NOMO-1 treated with DMSO at 0.1 percent for 48 hours (cell line): ENCODE measurements around the gene FKBP2.

Experiments
- DNase-seq: peaks from one replicate; lab custom pipeline; 2025; ENCODE audit not compliant: unreplicated experiment; lab: John Stamatoyannopoulos, UW

Gene FKBP2

DNA sequence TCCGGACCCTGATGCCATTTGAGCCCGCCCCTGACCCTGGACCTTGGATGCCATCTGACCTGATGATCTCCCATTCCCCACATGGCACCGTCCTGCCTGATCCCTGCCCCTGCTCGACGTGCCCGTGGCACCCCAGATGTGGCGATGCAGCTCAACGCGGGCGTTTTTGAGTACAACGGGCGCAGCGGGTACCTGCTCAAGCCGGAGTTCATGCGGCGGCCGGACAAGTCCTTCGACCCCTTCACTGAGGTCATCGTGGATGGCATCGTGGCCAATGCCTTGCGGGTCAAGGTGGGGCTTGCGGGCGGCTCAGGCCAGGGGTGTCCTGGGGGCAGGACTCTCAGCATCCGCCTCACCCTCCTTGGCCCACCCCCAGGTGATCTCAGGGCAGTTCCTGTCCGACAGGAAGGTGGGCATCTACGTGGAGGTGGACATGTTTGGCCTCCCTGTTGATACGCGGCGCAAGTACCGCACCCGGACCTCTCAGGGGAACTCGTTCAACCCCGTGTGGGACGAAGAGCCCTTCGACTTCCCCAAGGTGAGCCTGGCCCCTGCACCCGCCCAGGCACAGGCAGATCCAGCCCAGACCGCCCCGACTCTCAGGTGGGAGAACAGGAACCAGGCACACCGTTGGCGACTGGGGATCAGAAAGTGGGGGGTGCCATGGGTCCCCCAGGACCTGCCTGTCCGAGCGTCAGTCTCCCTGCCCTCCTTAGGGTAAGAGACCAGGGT lies 21.5 kb downstream of the FKBP2 start:
- no peak for DNase-seq

DNA sequence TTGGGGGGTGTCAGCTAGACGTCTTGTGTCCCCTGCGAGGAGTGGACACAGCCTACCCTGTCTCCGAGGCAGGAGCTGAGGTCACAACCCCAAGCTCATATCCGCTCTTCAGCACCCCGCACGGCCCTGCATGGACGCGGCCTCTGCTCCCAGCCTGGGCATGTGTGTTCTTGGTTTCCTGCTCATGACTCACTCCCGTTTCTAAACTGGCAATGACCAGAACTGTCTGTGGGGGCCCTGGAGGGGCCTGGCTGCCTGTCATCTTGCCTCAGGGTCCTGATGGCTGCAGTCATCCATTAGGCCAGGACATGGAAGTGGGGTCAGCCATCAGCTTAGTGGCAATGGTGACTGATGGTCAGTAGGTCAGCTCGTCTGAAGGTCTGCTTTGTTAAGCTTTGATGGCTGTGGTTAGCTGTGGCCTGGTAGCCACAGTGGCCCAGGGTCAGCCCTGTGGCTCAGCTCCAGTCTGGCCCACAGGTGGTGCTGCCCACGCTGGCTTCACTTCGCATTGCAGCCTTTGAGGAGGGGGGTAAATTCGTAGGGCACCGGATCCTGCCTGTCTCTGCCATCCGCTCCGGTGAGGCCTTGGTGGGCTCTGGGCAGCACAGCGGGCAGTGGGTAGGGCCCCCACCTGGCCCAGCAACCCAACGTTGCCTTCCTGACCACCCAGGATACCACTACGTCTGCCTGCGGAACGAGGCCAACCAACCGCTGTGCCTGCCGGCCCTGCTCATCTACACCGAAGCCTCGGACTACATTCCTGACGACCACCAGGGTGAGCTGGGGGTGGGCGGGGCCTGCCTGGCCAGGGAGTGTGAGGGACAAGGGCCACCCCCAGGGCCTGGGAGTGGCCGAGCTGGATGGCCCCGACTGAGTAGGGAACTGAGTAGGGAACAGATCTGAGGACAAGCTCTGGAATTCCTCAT lies 22.4 kb downstream of the FKBP2 start:
- DNase-seq: no peak

DNA sequence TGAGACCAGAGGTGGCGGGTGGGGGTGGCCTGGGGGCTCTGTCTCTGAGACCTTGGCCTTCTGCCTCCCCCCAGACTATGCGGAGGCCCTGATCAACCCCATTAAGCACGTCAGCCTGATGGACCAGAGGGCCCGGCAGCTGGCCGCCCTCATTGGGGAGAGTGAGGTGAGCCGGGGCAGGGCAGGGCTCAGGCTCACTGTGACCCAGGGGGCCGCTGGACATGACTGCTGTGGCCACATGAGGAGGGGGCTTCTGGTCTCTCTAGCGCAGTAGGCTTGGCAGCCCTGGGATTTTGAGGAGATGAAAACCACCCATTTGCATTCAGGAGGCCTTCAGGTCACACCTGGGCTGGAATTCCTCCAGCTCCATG lies 23.0 kb downstream of the FKBP2 start:
- DNase-seq: no peak

DNA sequence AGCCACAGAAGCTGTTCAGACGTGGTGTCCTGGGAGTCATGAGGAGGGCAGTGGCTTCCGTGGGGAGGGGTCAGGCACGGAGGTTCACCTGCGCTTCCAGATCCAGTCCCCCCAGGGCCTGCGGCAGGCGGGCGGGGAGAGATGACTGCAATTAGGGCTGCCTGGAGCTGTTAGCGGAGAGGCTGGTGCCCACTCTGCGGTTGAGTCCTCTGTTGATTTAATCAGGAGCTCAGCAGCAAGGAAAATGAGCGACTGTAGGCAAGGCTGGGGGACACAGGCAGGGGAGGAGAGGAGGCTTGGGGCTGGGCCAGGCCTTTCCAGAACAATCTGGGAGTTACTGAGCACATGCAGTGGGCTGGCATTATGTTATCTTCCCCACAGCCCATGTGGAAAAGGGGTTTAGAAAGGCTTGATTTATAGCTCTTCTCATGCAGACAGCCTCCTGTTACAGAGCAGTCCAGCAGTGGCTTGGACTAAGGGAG lies 23.5 kb downstream of the FKBP2 start:
- no peak for DNase-seq

DNA sequence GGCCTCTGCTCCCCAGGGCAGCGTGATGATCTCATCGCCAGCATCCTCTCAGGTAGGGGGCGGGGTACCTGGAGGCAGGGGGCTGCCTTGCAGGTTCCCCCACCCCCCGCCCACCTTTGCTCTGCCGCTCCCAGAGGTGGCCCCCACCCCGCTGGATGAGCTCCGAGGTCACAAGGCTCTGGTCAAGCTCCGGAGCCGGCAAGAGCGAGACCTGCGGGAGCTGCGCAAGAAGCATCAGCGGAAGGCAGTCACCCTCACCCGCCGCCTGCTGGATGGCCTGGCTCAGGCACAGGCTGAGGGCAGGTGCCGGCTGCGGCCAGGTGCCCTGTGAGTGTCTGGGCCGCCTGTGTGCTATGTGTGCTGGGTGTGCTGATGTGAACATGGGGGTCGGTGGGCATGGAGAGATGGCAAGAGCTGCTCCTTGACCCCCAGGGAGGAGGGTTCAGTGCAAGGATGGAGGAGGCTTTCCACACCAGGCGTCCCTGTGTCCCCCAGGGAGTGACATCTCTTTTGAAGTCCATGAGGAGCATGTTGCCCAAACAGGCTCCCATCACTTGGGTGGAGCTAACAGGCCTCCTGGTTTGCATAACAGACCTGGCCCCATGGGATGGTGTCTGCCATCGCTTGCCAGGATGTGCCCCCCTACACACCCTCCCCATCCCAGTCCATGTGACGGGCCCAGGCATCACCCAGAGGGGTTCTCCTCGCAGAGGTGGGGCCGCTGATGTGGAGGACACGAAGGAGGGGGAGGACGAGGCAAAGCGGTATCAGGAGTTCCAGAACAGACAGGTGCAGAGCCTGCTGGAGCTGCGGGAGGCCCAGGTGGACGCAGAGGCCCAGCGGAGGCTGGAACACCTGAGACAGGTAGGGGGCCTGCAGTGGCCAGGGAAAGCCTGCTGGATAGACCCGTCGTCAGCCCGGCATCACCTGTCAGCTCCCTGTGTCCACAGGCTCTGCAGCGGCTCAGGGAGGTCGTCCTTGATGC lies 24.6 kb downstream of the FKBP2 start:
- no peak for DNase-seq

DNA sequence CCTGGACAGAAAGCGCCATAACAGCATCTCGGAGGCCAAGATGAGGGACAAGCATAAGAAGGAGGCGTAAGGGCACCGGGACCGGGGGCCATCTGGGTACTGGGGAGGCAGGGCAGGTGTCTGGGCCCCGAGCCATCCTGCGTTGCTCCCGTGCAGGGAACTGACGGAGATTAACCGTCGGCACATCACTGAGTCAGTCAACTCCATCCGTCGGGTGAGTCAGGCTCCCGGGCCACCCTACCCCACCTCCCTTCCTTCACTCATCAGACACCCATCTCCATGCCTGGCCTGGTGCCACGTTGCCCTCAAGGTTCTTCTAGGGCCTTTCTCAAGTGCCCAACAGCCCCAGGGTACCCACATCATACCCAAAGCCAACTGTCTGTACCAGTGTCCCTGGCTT lies 25.4 kb downstream of the FKBP2 start:
- DNase-seq: no peak

DNA sequence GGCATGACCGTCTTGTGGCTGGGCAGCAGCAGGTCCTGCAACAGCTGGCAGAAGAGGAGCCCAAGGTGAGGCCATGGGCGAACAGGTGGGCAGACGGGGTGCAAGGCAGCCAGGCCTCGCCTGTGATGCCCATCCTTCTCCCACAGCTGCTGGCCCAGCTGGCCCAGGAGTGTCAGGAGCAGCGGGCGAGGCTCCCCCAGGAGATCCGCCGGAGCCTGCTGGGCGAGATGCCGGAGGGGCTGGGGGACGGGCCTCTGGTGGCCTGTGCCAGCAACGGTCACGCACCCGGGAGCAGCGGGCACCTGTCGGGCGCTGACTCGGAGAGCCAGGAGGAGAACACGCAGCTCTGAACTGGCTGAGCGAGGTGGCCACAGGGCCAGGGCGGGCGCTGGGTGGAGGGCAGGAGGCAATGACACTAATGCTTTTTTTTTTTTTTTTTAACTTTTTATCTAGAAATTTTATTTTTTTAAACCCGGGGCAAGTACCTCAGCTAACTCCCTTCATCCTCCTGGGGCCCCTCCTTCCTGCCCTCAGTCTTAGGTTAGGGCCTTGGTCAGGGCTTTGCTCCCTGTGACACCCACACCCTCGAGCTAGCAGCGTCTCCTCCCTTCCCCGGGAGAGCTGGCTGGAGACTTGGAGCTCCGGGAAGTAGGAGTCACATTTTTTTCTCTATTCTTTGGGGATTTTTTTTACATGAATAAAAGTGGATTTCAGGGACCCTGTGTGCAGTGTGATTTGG lies 26.5 kb downstream of the FKBP2 start:
- no peak for DNase-seq

DNA sequence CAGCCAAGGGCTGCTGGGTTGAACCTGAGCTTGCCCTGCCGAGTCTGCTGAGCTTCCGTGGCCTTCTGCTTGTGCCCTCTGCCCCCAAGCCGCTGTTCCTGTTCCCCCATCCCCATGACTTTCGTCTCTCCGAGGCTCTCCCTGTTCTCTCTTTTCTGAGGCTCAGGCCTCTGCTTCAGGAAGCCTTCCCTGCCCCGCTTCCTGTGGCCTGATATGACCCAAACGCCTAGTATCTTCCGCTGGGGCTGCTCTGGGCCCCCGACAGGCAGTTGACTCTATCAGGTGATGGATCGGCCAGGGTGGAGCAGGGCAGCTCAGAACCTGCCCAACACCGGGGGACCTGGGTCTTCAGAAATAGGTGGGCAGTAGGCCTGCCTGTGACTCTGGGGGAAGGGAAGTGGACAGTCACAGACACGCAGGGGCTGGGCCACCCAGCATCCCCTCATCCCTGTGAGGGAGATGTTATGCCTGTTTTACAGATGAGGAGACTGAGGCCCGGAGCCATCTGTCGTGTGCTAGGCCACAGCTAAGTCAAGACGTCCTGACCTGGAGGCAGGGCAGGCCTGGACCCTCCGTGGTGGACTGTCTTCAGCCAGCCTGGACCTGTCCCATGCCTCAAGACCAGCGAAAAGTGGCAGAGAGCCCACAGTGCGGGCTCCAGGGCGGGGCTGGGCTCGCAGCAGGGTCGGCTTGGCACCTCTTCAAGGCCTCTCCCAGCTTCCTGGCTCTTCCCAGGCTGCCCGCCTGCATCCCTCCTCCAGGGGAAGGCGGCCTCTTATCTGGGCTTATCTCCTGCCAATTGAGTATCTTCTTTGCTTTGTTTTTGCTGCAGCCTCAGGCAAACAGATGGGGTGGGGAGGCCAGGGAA lies 27.4 kb downstream of the FKBP2 start:
- no peak for DNase-seq

DNA sequence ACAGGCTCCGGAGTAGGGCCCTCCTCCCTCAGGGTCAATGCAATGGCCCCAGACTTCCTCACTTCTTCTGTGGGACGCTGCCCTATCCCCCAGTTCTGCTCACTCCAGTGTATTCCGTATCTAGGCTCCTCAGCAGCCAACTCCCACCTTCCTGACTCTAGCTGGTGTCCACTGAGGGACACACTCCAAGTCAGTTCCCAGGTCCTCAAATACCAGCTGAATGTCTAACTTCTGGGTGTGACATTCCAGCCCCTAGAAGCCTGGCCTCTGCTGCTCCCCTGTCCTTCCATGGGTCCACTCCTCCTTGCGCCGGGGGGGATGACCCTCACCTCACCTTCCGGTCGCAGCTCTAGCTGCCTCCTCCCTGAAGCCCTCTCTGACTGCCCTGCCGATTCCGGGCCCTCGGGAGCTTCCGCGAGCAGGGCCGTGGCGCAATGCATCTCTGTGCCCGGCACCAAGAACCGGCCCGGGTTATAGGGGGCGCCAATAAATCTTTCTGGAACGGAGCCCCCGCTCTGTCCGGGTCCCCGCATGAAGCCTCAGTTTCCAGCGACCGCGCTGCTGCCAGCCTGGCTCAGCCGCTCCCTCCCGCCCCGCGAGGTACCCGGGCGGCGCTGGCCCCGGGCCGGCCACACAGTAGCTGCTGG lies 28.1 kb downstream of the FKBP2 start:
- DNase-seq: peak; percentile 34

DNA sequence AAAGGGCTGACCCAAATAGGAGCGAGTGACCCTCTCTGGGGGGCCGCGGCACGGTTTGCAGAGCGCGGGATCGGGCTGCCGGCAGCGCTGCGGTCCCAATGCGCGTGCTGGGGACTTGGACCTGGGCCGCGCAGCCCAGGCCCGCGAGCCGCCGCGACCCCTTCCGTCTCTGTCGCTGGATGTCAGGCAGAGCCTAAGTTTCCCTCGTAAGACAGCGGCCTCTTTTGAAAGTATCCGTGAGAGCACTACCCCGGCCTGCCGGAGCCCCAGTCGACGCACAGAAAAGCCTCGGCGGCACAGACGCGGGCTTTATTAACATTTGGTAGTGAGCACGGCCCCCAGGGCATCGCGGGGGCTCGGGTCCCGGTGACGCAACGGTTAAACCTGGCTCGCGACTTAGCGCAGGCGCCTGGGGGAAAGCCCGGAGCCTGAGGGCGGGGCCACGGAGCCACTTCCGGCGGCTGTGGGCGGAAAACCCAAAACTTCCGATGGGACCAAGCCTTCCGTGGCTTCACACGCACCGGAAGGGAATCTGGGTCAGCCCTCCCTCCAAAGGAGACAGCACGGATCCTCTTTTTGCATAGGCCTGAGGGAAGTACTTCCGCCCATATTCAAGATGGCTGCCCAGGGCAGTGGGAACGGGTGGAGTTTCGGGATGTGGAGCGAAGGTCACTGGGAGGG lies 28.8 kb downstream of the FKBP2 start:
- DNase-seq: peak; percentile 99

DNA sequence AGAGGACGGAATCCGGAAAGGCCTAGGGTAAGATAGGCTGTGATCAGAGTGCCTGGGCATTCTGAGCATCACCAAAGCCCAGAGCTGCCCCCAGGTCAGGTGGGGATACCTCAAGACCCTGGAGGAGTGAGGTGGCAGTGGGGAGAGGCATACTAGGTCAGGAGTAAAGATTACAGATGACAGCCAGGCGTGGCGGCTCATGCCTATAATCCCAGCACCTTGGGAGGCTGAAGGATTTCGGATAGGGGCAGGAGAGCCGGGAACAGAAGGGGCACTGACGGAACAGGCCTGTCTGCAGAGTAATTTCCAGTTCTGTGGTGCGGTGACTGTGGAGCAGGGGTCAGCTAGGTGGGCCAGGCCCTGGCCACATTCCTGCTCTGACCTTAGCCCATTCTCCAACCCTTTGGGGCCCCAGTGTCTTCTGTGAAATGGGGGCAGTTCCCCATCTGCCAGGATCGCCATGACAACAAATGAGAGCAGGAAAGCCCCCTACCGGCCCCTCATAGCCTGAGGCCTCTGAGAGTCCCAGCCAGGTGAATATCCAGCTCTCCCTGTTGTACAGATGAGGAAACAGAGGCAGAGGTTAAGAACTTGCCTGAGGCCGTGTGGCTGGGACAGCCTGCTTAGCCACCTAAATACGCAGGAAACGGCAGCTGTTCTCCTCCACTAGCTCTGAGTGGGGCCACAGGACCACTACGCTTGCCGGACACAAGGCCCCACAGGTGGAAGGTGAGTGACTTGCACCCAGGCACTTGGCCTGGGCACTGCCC lies 34.3 kb downstream of the FKBP2 start:
- no peak for DNase-seq

DNA sequence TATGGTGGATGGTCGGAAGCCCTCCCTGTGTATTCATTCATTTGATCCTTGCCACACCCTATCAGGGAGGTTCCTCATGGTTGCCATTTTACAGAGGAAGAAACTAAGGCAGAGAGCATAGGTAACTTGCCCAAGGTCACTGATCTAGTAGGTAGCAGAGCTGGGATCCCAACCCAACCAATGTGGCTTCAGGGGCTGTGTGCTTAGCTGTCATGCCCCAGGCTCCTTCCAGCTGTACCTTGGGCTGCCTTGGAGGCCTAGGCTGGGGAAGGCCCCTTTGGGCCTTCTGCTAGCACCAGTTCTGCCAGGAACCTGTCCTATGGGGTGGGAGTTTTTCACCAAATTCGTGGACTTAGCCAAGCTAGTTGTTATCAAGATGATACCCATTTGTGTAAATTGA lies 34.9 kb downstream of the FKBP2 start:
- no peak for DNase-seq

DNA sequence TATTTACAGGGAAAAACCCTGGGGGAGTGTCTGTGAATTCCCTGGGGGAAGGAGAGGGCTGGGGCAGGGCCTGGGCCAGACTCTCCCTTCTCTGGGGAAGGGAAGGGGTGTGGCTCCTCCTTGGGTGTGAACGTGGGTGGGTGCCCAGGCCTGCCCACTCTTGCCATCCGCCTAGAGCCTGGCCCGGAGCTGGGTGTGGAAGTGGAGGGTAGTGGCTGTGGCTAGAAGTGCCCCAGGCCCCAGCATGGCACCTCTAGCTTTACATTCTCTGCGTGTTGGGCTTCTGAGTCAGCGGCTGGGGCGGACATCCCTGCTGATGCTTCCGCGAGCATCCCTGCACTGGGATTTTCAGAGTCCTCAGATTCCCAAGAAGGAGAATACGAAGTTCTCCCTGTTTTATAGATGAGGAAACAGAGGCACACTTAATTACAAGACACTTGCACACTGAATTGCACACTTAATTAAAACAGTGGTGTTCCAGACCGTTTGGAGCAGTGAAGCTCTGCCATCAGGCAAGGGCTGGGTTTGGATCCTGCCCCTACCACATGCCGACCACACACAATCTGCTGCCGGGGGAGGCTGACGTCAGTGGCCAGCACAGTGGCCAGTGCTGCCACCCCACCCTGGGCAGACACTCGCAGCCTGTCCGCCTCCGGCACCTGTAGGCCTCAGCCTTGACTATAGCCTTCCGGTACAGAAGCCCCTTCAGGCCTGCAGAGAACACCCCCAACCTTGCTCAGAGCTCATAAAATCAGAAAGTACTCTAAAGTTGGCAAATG lies 35.9 kb downstream of the FKBP2 start:
- DNase-seq: no peak

DNA sequence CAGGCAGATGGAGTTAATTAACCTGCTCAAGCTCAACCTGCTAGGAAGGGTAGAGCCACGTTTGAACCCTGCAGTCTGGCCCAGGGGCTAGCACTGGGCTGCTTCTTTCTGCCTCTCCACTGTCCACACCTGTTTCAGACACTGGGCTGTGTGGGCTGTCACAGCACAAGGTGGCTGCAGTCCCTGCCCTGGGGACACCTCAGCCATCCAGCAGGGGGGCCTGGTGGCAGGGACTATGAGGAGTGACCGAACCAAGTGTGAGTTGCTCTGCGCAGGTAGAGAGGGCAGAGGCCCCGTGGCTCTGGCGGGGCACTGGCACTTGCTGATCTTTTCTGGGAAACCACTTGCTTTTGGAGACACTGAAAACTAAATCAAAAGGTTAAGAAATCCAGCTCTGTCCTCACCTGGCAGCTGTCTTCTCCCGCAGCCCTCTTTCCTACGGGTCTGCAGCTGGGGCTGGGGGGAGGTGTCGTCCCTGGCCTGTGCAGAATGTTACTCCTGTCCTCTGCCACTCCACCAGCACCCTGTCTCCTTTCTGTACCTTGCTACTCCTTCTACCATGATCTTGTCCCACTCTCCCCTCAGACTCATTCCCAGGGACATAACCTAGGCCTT lies 37.8 kb downstream of the FKBP2 start:
- DNase-seq: no peak

DNA sequence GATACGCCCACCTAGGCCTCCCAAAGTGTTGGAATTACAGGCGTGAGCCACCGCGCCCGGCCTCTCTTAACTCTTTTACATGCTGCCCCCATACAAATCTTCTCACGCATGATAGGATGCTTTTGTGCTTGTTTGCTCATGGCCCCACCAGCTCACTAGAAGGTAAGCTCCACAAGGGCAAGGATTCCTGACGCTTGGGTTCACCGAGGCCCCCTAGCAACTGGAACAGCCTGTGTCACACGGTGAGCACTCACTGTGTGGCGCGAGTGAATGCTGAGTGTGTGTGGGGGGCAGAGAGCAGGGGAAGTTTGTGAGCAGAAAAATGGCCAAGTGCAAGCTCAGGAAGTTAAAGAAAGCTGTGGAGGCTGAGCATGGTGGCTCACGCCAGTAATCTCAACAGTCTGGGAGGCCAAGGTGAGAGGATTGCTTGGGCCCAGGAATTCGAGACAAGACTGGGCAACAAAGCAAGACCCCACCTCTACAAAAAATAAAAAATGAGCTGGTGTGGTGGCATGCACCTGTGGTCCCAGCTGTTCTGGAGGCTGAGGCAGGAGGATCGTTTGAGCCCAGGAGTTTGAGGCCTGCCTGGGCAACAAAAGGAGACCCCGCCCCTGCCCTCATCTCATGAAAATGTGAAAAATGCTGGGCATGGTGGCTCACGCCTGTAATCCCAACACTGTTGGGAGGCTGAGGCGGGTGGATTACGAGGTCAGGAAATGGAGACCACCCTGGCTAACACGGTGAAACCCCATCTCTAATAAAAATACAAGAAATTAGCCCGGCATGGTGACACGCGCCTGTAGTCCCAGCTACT lies 41.3 kb downstream of the FKBP2 start:
- DNase-seq: no peak

DNA sequence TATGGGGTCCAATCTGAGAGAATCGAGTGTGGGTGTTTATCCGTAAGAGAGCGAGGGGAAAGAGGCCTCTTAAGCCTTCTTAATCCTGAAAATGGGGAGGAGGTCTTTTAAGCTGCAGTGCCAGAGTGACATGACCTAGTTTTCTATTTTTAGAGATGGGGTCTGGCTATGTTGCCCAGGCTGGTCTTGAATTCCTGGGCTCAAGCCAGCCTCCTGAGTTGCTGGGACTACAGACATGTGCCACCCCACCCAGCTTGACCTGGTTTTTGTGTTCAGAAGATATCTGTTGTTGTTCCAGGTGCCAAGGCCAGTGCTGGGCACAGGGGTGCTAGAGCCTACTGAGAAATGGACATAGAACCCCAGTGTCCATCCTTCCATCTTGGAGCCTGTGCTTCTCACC lies 42.2 kb downstream of the FKBP2 start:
- no peak for DNase-seq
